Panc1 (cell line): ENCODE data around the gene KIAA2012. TPM values are rescaled to one million over a fixed set of nuclear protein-coding genes. Genes with fewer than 3 reads are reported as not detected.

ENCODE experiments used
- ATAC-seq: fragments of 200-7000 bp; cut with Tn5 transposase; 2 replicates; pipeline ENCODE4 v1.9.1; 2020; ENCODE audit warnings: mild to moderate bottlenecking, moderate library complexity
- BruUV-seq: library from RNA; stranded (reverse); fragments of 400-500 nt; replicated peaks from 2 replicates; lab custom pipeline; 2021; lab: Mats Ljungman, UMichigan
- CTCF ChIA-PET: fragments of 300-600 bp; sonication (Branson Sonifier 250); formaldehyde crosslinking; loops from one replicate; lab custom pipeline; 2022; ENCODE audit warnings: antibody characterized with exemption; lab: Charles Lee
- POLR2A ChIA-PET: fragments of 300-600 bp; sonication (Branson Sonifier 250); formaldehyde crosslinking; loops from one replicate; lab custom pipeline; 2022; ENCODE audit warnings: antibody characterized with exemption; lab: Charles Lee
- DNase-seq: peaks from one replicate; pipeline ENCODE4 v3.0.0-alpha.2; 2010; ENCODE audit warnings: low read depth, low spot score
- H3K27ac ChIP-seq: 2 replicates; pipeline ENCODE4 v1.5.1; 2011; ENCODE audit warnings: mild to moderate bottlenecking, low read length, inconsistent platforms
- H3K27me3 ChIP-seq: fragments of 200-500 bp; sonication (Bioruptor generic); 2 replicates; pipeline ENCODE4 v1.6.0; 2014; ENCODE audit warnings: low read length, inconsistent platforms; ENCODE audit not compliant: control insufficient read depth, insufficient read depth
- H3K36me3 ChIP-seq: fragments of 200-500 bp; sonication (Bioruptor generic); 2 replicates; pipeline ENCODE4 v1.5.1; 2014; ENCODE audit warnings: inconsistent platforms, mild to moderate bottlenecking, low read length, moderate library complexity; ENCODE audit not compliant: control insufficient read depth, insufficient read depth
- H3K4me1 ChIP-seq: 2 replicates; pipeline ENCODE4 v1.5.1; 2011; ENCODE audit warnings: inconsistent platforms, mild to moderate bottlenecking, low read length, moderate library complexity; ENCODE audit not compliant: control insufficient read depth, insufficient read depth
- H3K4me3 ChIP-seq, 2 experiments: 2 replicates each; pipeline ENCODE4 v1.5.1; 2011 to 2012; ENCODE audit warnings: low read depth in 2 of 2, low read length in 2 of 2, mild to moderate bottlenecking in 2 of 2, inconsistent platforms in 1 of 2, moderate library complexity in 1 of 2
- H3K9me3 ChIP-seq: fragments of 200-500 bp; sonication (Bioruptor generic); 2 replicates; pipeline ENCODE4 v1.5.1; 2014; ENCODE audit warnings: low read depth, mild to moderate bottlenecking, inconsistent platforms, low read length, moderate library complexity; ENCODE audit not compliant: control insufficient read depth, insufficient read depth
- CTCF ChIP-seq: fragments of 450-650 bp; IDR thresholded peaks from 2 replicates; pipeline ENCODE4 v1.5.1; 2017; ENCODE audit warnings: mild to moderate bottlenecking
- POLR2AphosphoS5 ChIP-seq: IDR thresholded peaks from 2 replicates; pipeline ENCODE4 v1.6.1; 2012; ENCODE audit warnings: mild to moderate bottlenecking, low read depth, low read length, moderate library complexity
- REST ChIP-seq, 2 experiments: IDR thresholded peaks; 2 replicates each; pipeline ENCODE4 v1.6.1; 2011 to 2012; ENCODE audit warnings: low read depth in 2 of 2, control low read depth in 1 of 2, low read length in 1 of 2, mild to moderate bottlenecking in 1 of 2, moderate library complexity in 1 of 2; ENCODE audit not compliant: insufficient read depth in 1 of 2
- SIN3A ChIP-seq: IDR thresholded peaks from 2 replicates; pipeline ENCODE4 v1.6.1; 2012; ENCODE audit warnings: low read depth, mild to moderate bottlenecking, low read length, moderate library complexity, borderline replicate concordance; ENCODE audit not compliant: insufficient read depth
- TCF7L2 ChIP-seq: IDR thresholded peaks from 2 replicates; pipeline ENCODE4 v1.6.1; 2011; ENCODE audit warnings: mild to moderate bottlenecking, low read depth, low read length, inconsistent platforms
- in situ Hi-C: cut with HindIII; loops from 2 replicates; pipeline ENCODE4 v1.10.0; 2016; ENCODE audit warnings: low sequenced_read_pairs, low pct_unique_long_range_greater_than_20kb
- intact Hi-C: fragments of 100-400 bp; cut with micrococcal nuclease; formaldehyde crosslinking; loops from one replicate; pipeline ENCODE4 v1.10.0; 2022; ENCODE audit not compliant: unreplicated experiment
- total RNA-seq: library from RNA; stranded (reverse); gene quantifications from one replicate; pipeline ENCODE4 v1.2.1, GENCODE V29; 2021; ENCODE audit not compliant: unreplicated experiment

KIAA2012 gene
- total RNA-seq, 1 experiment from 2014 or later, result not detected

GRCh38 chr2:202091476-202091875 lies 18.4 kb downstream of the KIAA2012 start:
- in situ Hi-C loops, result no loop called here
- ChIA-PET CTCF (no interaction called here), POLR2A (no interaction called here)
- Histone ChIP-seq H3K27ac (no peak overlapping the region), H3K27me3 (peaks cover 2% of the 10 kb centered on the region; the same call in 1 of the 2 replicates), H3K4me1 (no peaks in the 10 kb centered on the region), H3K9me3 (no peaks in the 10 kb centered on the region), H3K4me3 (no peak overlapping the region), H3K36me3 (no peaks in the 10 kb centered on the region)
- BruUV-seq, result no TSS peak
- ATAC-seq (no peak), DNase-seq (no peak)
- TF ChIP-seq POLR2AphosphoS5 (no peak), SIN3A (no peak), TCF7L2 (no peak)
- intact Hi-C loops, result no loop called here

GRCh38 chr2:202094426-202094986 lies 21.5 kb downstream of the KIAA2012 start:
- no peaks in the 10 kb centered on the region for H3K36me3 ChIP-seq
- intact Hi-C loops (no loop called here), in situ Hi-C loops (no loop called here)
- no TSS peak for BruUV-seq
- CTCF ChIA-PET, result no interaction called here
- DNase-seq, result no peak
- POLR2A ChIA-PET, result no interaction called here
- ATAC-seq, result no peak
- no peak for TF ChIP-seq TCF7L2
- no peaks in the 10 kb centered on the region for H3K9me3 ChIP-seq
- H3K27ac ChIP-seq, result no peak overlapping the region
- H3K27me3 ChIP-seq, result peaks cover 1% of the 10 kb centered on the region; the same call in 1 of the 2 replicates
- no peaks in the 10 kb centered on the region for H3K4me1 ChIP-seq
- no peak overlapping the region for H3K4me3 ChIP-seq

GRCh38 chr2:202095235-202095634 lies 22.2 kb downstream of the KIAA2012 start:
- ChIA-PET POLR2A (no interaction called here), CTCF (no interaction called here)
- no TSS peak for BruUV-seq
- H3K9me3 ChIP-seq, result no peaks in the 10 kb centered on the region
- in situ Hi-C loops, result no loop called here
- DNase-seq (no peak), ATAC-seq (no peak)
- intact Hi-C loops, result no loop called here
- no peaks in the 10 kb centered on the region for H3K4me1 ChIP-seq
- H3K36me3 ChIP-seq, result no peaks in the 10 kb centered on the region
- H3K27ac ChIP-seq, result no peak overlapping the region
- TF ChIP-seq TCF7L2, result no peak
- no peak for TF ChIP-seq CTCF
- TF ChIP-seq POLR2AphosphoS5, result no peak
- no peak for TF ChIP-seq REST (IDR thresholded peaks at IDR 0.05; ENCODE audit: insufficient read depth in 1 of 2, low read depth in 2 of 2, low read length in 1 of 2)
- TF ChIP-seq SIN3A, result no peak
- H3K4me3 ChIP-seq, result no peak overlapping the region
- H3K27me3 ChIP-seq, result no peaks in the 10 kb centered on the region
